ENCODE data around the gene MIPOL1. TPM values are rescaled to one million over a fixed set of nuclear protein-coding genes. Genes with fewer than 3 reads are reported as not detected.

Gene MIPOL1
- total and polyA plus RNA-seq, 7 donors: 1.2 to 21.6 (median 11.7) TPM

- TF ChIP-seq POLR2A (IDR thresholded peaks at IDR 0.05): no peak
- TF ChIP-seq CTCF (IDR thresholded peaks at IDR 0.05): no peak
- TF ChIP-seq POLR2AphosphoS5 (IDR thresholded peaks at IDR 0.05): no peak
- no peak for TF ChIP-seq EP300 (IDR thresholded peaks at IDR 0.05)
- DNase-seq: no peak
- whole genome bisulfite sequencing, 2 donors: 87 to 91% methylated on average over 5 of the region's 5 CpGs
- Histone ChIP-seq H3K4me1 (no peaks in the 10 kb centered on the region), H3K9me3 (no peaks in the 10 kb centered on the region), H3K4me3 (no peak overlapping the region), H3K36me3 (peaks cover 0 to 19% (median 2%) of the 10 kb centered on the region in 4 donors), H3K27ac (no peak overlapping the region), H3K27me3 (no peaks in the 10 kb centered on the region)
- intact Hi-C loops (cut with DNase I): no loop called here
These were observed 304.1 kb downstream of the MIPOL1 start for GRCh38 chr14:37501877-37502276.

GRCh38 chr14:37508503-37508902 lies 310.8 kb downstream of the MIPOL1 start:
- no peak for DNase-seq
- no peaks in the 10 kb centered on the region for H3K36me3 ChIP-seq
- H3K4me1 ChIP-seq: no peaks in the 10 kb centered on the region
- TF ChIP-seq CTCF (IDR thresholded peaks at IDR 0.05): no peak
- no peak for TF ChIP-seq POLR2A (IDR thresholded peaks at IDR 0.05)
- TF ChIP-seq POLR2AphosphoS5 (IDR thresholded peaks at IDR 0.05): no peak
- TF ChIP-seq EP300 (IDR thresholded peaks at IDR 0.05): no peak
- no peaks in the 10 kb centered on the region for H3K27me3 ChIP-seq
- no peak overlapping the region for H3K27ac ChIP-seq
- H3K9me3 ChIP-seq: no peaks in the 10 kb centered on the region
- no peak overlapping the region for H3K4me3 ChIP-seq
- intact Hi-C loops (cut with DNase I): no loop called here
- 88 to 90% methylated on average over 3 of the region's 3 CpGs for WGBS, 2 donors

DNA sequence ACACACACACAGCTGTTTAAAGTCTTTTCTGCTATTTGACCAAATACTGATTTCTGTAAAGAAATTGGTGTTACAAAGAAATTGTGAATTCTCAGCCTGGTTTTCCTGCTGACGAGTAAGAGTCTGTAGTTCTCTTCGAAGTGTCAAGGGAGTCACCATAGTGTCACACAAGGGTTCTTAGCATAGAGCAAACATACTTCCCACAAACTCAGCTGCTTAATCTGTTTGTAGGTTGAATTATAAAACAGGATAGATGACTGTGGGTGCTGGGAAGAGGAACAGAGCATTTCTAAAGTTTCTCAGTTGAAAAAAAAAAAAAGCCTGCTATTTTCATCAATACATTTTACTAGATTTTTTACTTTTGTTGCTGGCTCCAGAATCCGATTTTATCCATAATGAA lies 314.4 kb downstream of the MIPOL1 start:
- H3K4me1 ChIP-seq: no peaks in the 10 kb centered on the region
- H3K9me3 ChIP-seq: no peaks in the 10 kb centered on the region
- no peaks in the 10 kb centered on the region for H3K27me3 ChIP-seq
- no peak overlapping the region for H3K27ac ChIP-seq
- no peak overlapping the region for H3K4me3 ChIP-seq
- H3K36me3 ChIP-seq: no peaks in the 10 kb centered on the region
- TF ChIP-seq POLR2AphosphoS5 (IDR thresholded peaks at IDR 0.05) (no peak), EP300 (IDR thresholded peaks at IDR 0.05) (no peak), CTCF (IDR thresholded peaks at IDR 0.05) (no peak), POLR2A (IDR thresholded peaks at IDR 0.05) (no peak)
- intact Hi-C loops (cut with DNase I): no loop called here
- no peak for DNase-seq
- 87 to 89% methylated on average over 3 of the region's 3 CpGs for WGBS, 2 donors

GRCh38 chr14:37515771-37516170 lies 318.0 kb downstream of the MIPOL1 start:
- H3K27me3 ChIP-seq: no peaks in the 10 kb centered on the region
- no peak for DNase-seq
- TF ChIP-seq CTCF (IDR thresholded peaks at IDR 0.05) (no peak), POLR2AphosphoS5 (IDR thresholded peaks at IDR 0.05) (no peak), POLR2A (IDR thresholded peaks at IDR 0.05) (no peak), EP300 (IDR thresholded peaks at IDR 0.05) (no peak)
- WGBS, 2 donors: 85 to 93% methylated on average over 3 of the region's 3 CpGs
- H3K9me3 ChIP-seq: no peaks in the 10 kb centered on the region
- H3K4me3 ChIP-seq: no peak overlapping the region
- no peak overlapping the region for H3K27ac ChIP-seq
- intact Hi-C loops (cut with DNase I): no loop called here
- no peaks in the 10 kb centered on the region for H3K4me1 ChIP-seq
- no peaks in the 10 kb centered on the region for H3K36me3 ChIP-seq

DNA sequence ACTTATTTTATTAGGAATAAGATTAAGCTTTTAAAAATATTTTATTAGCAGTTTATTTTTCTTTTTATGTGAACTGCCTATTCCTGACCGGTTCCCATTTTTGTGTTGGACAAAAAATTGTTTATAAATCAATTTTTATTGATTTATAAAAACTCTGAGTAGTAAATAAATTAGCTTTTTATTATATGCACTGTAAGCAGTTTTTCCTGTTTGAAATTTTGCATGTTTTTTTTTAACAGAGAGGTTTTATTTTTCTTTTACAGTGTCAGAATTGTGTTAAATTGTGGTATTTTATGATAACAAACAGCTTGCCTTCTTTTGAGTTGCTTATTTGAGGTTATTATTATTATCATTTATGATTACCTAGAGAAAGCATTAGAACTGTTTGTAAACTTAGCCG lies 329.3 kb downstream of the MIPOL1 start:
- H3K4me1 ChIP-seq: no peaks in the 10 kb centered on the region
- 85 to 86% methylated on average over 2 of the region's 2 CpGs for WGBS, 2 donors
- H3K36me3 ChIP-seq: no peaks in the 10 kb centered on the region
- H3K27me3 ChIP-seq: no peaks in the 10 kb centered on the region
- H3K4me3 ChIP-seq: no peak overlapping the region
- TF ChIP-seq EP300 (IDR thresholded peaks at IDR 0.05) (no peak), POLR2A (IDR thresholded peaks at IDR 0.05) (no peak), POLR2AphosphoS5 (IDR thresholded peaks at IDR 0.05) (no peak), CTCF (IDR thresholded peaks at IDR 0.05) (no peak)
- no peak for DNase-seq
- no peak overlapping the region for H3K27ac ChIP-seq
- intact Hi-C loops (cut with DNase I): no loop called here
- H3K9me3 ChIP-seq: no peaks in the 10 kb centered on the region
